SK-N-SH (cell line): ENCODE data around the gene CHSY1. TPM values are rescaled to one million over a fixed set of nuclear protein-coding genes. Genes with fewer than 3 reads are reported as not detected.

Experiments used
- CTCF ChIA-PET: fragments of 300-600, 350-600 bp; formaldehyde crosslinking; extraction: SDS; loops from one replicate; lab custom pipeline; 2021; lab: Yijun Ruan, JAX
- POLR2A ChIA-PET: fragments of 350-600 bp; sonication (Branson Sonifier 250); formaldehyde crosslinking; extraction: SDS; loops from one replicate; lab custom pipeline; 2020; ENCODE audit warnings: antibody characterized with exemption, inconsistent platforms; lab: Yijun Ruan, JAX
- DNase-seq: peaks from one replicate; pipeline ENCODE4 v3.0.0; 2012
- H2AFZ ChIP-seq: fragments of 200-600 bp; sonication (generic); 2 replicates; pipeline ENCODE4 v1.8.1; 2016; ENCODE audit warnings: antibody characterized with exemption, mild to moderate bottlenecking, low read depth
- H3F3A ChIP-seq: fragments of 200-600 bp; sonication (generic); replicated peaks from 2 replicates; pipeline ENCODE3; 2016; ENCODE audit warnings: antibody characterized with exemption, mild to moderate bottlenecking; ENCODE audit not compliant: insufficient read depth
- H3K27ac ChIP-seq, 2 experiments: fragments of 200-500 bp in 1 of 2; fragments of 200-600 bp in 1 of 2; sonication (Bioruptor generic) in 1 of 2; sonication (generic), shearing (Covaris generic) in 1 of 2; 2 replicates each; pipeline versions ENCODE4 v1.5.1 to v1.6.1; 2014 to 2016; ENCODE audit warnings: low read depth in 2 of 2, inconsistent platforms in 1 of 2, low read length in 1 of 2, mild to moderate bottlenecking in 1 of 2, mixed read lengths in 1 of 2
- H3K27me3 ChIP-seq: fragments of 200-600 bp; sonication (generic), shearing (Covaris generic); 2 replicates; pipeline ENCODE4 v1.6.1; 2016; ENCODE audit warnings: mixed run types; ENCODE audit not compliant: insufficient read depth
- H3K36me3 ChIP-seq, 2 experiments: fragments of 200-500 bp in 1 of 2; fragments of 200-600 bp in 1 of 2; sonication (Bioruptor generic) in 1 of 2; sonication (generic) in 1 of 2; replicated peaks in 1 of 2; 2 replicates each; pipeline versions ENCODE3 to v1.5.1; 2014 to 2016; ENCODE audit warnings: low read length in 1 of 2, mild to moderate bottlenecking in 1 of 2; ENCODE audit not compliant: insufficient read depth in 2 of 2, control insufficient read depth in 1 of 2
- H3K4me1 ChIP-seq, 2 experiments: fragments of 200-500 bp in 1 of 2; fragments of 200-600 bp in 1 of 2; sonication (Bioruptor generic) in 1 of 2; sonication (generic), shearing (Covaris generic) in 1 of 2; 2 replicates each; pipeline versions ENCODE4 v1.5.1 to v1.6.1; 2014 to 2016; ENCODE audit warnings: low read depth in 1 of 2, low read length in 1 of 2, mixed run types in 1 of 2; ENCODE audit not compliant: insufficient read depth in 2 of 2, control insufficient read depth in 1 of 2
- H3K4me2 ChIP-seq: fragments of 200-600 bp; sonication (generic), shearing (Covaris generic); 2 replicates; pipeline ENCODE4 v1.6.1; 2017; ENCODE audit warnings: mixed run types
- H3K4me3 ChIP-seq, 2 experiments: fragments of 200-500 bp in 1 of 2; fragments of 200-600 bp in 1 of 2; sonication (Bioruptor generic) in 1 of 2; sonication (generic), shearing (Covaris generic) in 1 of 2; 2 replicates each; pipeline versions ENCODE4 v1.5.1 to v1.8.1; 2014 to 2016; ENCODE audit warnings: low read depth in 2 of 2, inconsistent platforms in 1 of 2, low read length in 1 of 2, mild to moderate bottlenecking in 1 of 2, mixed read lengths in 1 of 2, moderate library complexity in 1 of 2
- H3K79me2 ChIP-seq: fragments of 200-600 bp; sonication (generic); 2 replicates; pipeline ENCODE4 v1.8.1; 2017; ENCODE audit warnings: mild to moderate bottlenecking; ENCODE audit not compliant: insufficient read depth
- H3K9ac ChIP-seq: fragments of 200-600 bp; sonication (generic); 2 replicates; pipeline ENCODE4 v1.6.1; 2017; ENCODE audit warnings: mixed run types
- H3K9me2 ChIP-seq: fragments of 200-600 bp; sonication (generic); 2 replicates; pipeline ENCODE4 v1.6.1; 2017; ENCODE audit warnings: mixed run types
- H3K9me3 ChIP-seq: fragments of 200-600 bp; sonication (generic); 2 replicates; pipeline ENCODE4 v1.6.1; 2017; ENCODE audit warnings: mixed run types, mild to moderate bottlenecking, moderate library complexity
- H4K20me1 ChIP-seq: fragments of 200-600 bp; sonication (generic); 2 replicates; pipeline ENCODE4 v1.6.1; 2017; ENCODE audit warnings: mild to moderate bottlenecking, mixed run types; ENCODE audit not compliant: insufficient read depth
- CTCF ChIP-seq: fragments of 200-600 bp; sonication (generic); IDR thresholded peaks from 2 replicates; pipeline ENCODE4 v1.6.1; 2017; ENCODE audit warnings: antibody characterized with exemption, mild to moderate bottlenecking, moderate library complexity
- FOXJ3 ChIP-seq: sonication (generic); formaldehyde crosslinking; IDR thresholded peaks from 2 replicates; pipeline ENCODE4 v1.5.1; 2020; ENCODE audit warnings: mild to moderate bottlenecking, missing genetic modification reagents
- GATA2 ChIP-seq: sonication (generic); formaldehyde crosslinking; IDR thresholded peaks from 2 replicates; pipeline ENCODE4 v1.5.0; 2020; ENCODE audit warnings: mild to moderate bottlenecking, missing genetic modification reagents
- IRF3 ChIP-seq: fragments of 150-350 bp; IDR thresholded peaks from 2 replicates; pipeline ENCODE4 v1.6.1; 2016; ENCODE audit warnings: mild to moderate bottlenecking, low read depth, low read length
- JUND ChIP-seq: IDR thresholded peaks from 2 replicates; pipeline ENCODE4 v1.4.0; 2012
- MEF2A ChIP-seq: IDR thresholded peaks from 2 replicates; pipeline ENCODE4 v1.4.0; 2012; ENCODE audit warnings: low read depth, borderline replicate concordance
- MXI1 ChIP-seq: IDR thresholded peaks from 2 replicates; pipeline ENCODE4 v1.6.1; 2012; ENCODE audit warnings: mild to moderate bottlenecking, low read depth, low read length, improper control_type of control experiment
- POLR2AphosphoS5 ChIP-seq: IDR thresholded peaks from 2 replicates; pipeline ENCODE4 v1.6.1; 2012; ENCODE audit warnings: low read depth, low read length
- RAD21 ChIP-seq: IDR thresholded peaks from 2 replicates; pipeline ENCODE4 v1.6.1; 2012; ENCODE audit warnings: mild to moderate bottlenecking, low read length
- REST ChIP-seq: IDR thresholded peaks from 2 replicates; pipeline ENCODE4 v1.6.1; 2012; ENCODE audit warnings: mild to moderate bottlenecking, low read depth, low read length, moderate library complexity
- RFX5 ChIP-seq: IDR thresholded peaks from 2 replicates; pipeline ENCODE4 v1.6.1; 2012; ENCODE audit warnings: mild to moderate bottlenecking, improper control_type of control experiment, low read length
- RXRA ChIP-seq: IDR thresholded peaks from 2 replicates; pipeline ENCODE4 v1.4.0; 2012; ENCODE audit warnings: low read depth, mild to moderate bottlenecking, borderline replicate concordance
- SIN3A ChIP-seq: IDR thresholded peaks from 2 replicates; pipeline ENCODE4 v1.6.1; 2012; ENCODE audit warnings: low read depth, mild to moderate bottlenecking, low read length, moderate library complexity, borderline replicate concordance
- SMC3 ChIP-seq: IDR thresholded peaks from 2 replicates; pipeline ENCODE4 v1.6.1; 2012; ENCODE audit warnings: low read depth, low read length, improper control_type of control experiment
- TCF12 ChIP-seq: IDR thresholded peaks from 2 replicates; pipeline ENCODE4 v1.4.0; 2012
- ZBTB33 ChIP-seq: IDR thresholded peaks from 2 replicates; pipeline ENCODE4 v1.4.0; 2012; ENCODE audit warnings: low read depth, borderline replicate concordance
- WGBS: methylation state at CpG from one replicate; pipeline ENCODE4 v1.1.6; 2017; ENCODE audit warnings: low lambda C conversion rate; 5-methylcytosine and 5-hydroxymethylcytosine counted together
- polyA plus RNA-seq, 3 experiments: library from polyadenylated mRNA; depleted of rRNA; stranded (reverse); fragments of >200 nt; gene quantifications; 2 replicates each; pipeline ENCODE4 v1.2.3, GENCODE V29; 2012

CHSY1 gene
- polyA plus RNA-seq, 1 of the 3 experiments (the other 2 are of a cell fraction): 15.7 TPM

GRCh38 chr15:101213147-101213546, 38.7 kb downstream of the CHSY1 start (continued):
- TF ChIP-seq GATA2 (CRISPR knock-in tag) (no peak), JUND (no peak), IRF3 (no peak), RAD21 (no peak)

- Histone ChIP-seq H3K9me2 (no peaks in the 10 kb centered on the region), H3K27ac (no peak overlapping the region), H3K9me3 (no peaks in the 10 kb centered on the region), H3K9ac (no peak overlapping the region), H2AFZ (no peak overlapping the region), H3F3A (peaks cover 10% of the 10 kb centered on the region), H4K20me1 (peaks cover 80% of the 10 kb centered on the region), H3K36me3 (peaks cover 5 to 7% of the 10 kb centered on the region in 2 experiments), H3K79me2 (peaks cover 97% of the 10 kb centered on the region), H3K4me1 (peaks cover 17 to 25% of the 10 kb centered on the region in 2 experiments)
- no peak for DNase-seq
- ChIA-PET POLR2A (no interaction called here), CTCF (no interaction called here)
- WGBS: 87% methylated on average over 4 of the region's 4 CpGs
- TF ChIP-seq RXRA (no peak), POLR2AphosphoS5 (no peak), FOXJ3 (CRISPR knock-in tag) (no peak), SIN3A (no peak), RFX5 (no peak), IRF3 (no peak), ZBTB33 (no peak), MXI1 (no peak), SMC3 (no peak), TCF12 (no peak), JUND (no peak), MEF2A (no peak), REST (no peak), CTCF (no peak)
- TF ChIP-seq, all 33 proteins: peak for 0
- Histone ChIP-seq H3K27me3 (no peaks in the 10 kb centered on the region), H3K4me3 (no peak overlapping the region), H3K4me2 (no peak overlapping the region)
These were observed 40.0 kb downstream of the CHSY1 start for GRCh38 chr15:101211897-101212296.
